PC-9 (cell line): ENCODE results near the gene ARFIP1.

ENCODE experiments used
- CTCF ChIP-seq: fragments of 200-600 bp; sonication (generic); conservative IDR thresholded peaks from 2 replicates; pipeline ENCODE4 v1.6.1; 2017; ENCODE audit warnings: mixed run types, antibody characterized with exemption, mild to moderate bottlenecking, moderate library complexity
- EZH2 ChIP-seq: fragments of 200-600 bp; sonication (generic); IDR thresholded peaks from 2 replicates; pipeline ENCODE4 v1.8.0; 2017; ENCODE audit warnings: antibody characterized with exemption, low read depth

GRCh38 chr4:152864361-152864760 lies 84.6 kb downstream of the ARFIP1 start:
- TF ChIP-seq EZH2 (no peak), CTCF (no peak)
